HEK293 (cell line): ENCODE data around the gene KRT79.

Source experiments
- CTCF ChIA-PET: fragments of 350-600 bp; formaldehyde crosslinking; extraction: SDS; loops from one replicate; lab custom pipeline; 2021; ENCODE audit warnings: antibody characterized with exemption; lab: Yijun Ruan, JAX
- POLR2A ChIA-PET: fragments of 300-600 bp; formaldehyde crosslinking; extraction: SDS; loops from one replicate; lab custom pipeline; 2020; ENCODE audit warnings: antibody characterized with exemption, inconsistent platforms; lab: Yijun Ruan, JAX
- H3K27ac ChIP-seq: fragments of 200-500 bp; sonication (Bioruptor generic); 2 replicates; pipeline ENCODE4 v1.5.1; 2014; ENCODE audit warnings: low read depth, low read length, control low read depth, inconsistent platforms; ENCODE audit errors: extremely low read depth
- H3K36me3 ChIP-seq, 2 experiments: fragments of 200-500 bp in 1 of 2; sonication (Bioruptor generic) in 1 of 2; 1 replicate in 1 of 2; 2 replicates in 1 of 2; pipeline ENCODE4 v1.5.1; 2014 to 2017; ENCODE audit warnings: inconsistent platforms in 2 of 2, low read length in 2 of 2; ENCODE audit not compliant: control insufficient read depth in 2 of 2, insufficient read depth in 1 of 2
- H3K4me1 ChIP-seq: fragments of 200-500 bp; sonication (Bioruptor generic); 2 replicates; pipeline ENCODE4 v1.5.1; 2014; ENCODE audit warnings: mild to moderate bottlenecking, low read length, inconsistent platforms; ENCODE audit not compliant: control insufficient read depth, insufficient read depth
- H3K4me3 ChIP-seq: 2 replicates; pipeline ENCODE4 v1.5.1; 2011; ENCODE audit warnings: low read depth, mild to moderate bottlenecking, control low read depth, low read length, moderate library complexity
- H3K9me3 ChIP-seq: fragments of 200-500 bp; sonication (Bioruptor generic); 2 replicates; pipeline ENCODE4 v1.5.1; 2014; ENCODE audit warnings: low read depth, low read length, inconsistent platforms; ENCODE audit not compliant: control insufficient read depth, insufficient read depth
- EGR2 ChIP-seq: fragments of 450-650 bp; formaldehyde crosslinking; IDR thresholded peaks from 2 replicates; pipeline ENCODE4 v1.5.1; 2016; ENCODE audit warnings: low read depth, missing biosample characterization, missing genetic modification characterization
- GLI2 ChIP-seq: fragments of 450-650 bp; formaldehyde crosslinking; IDR thresholded peaks from 2 replicates; pipeline ENCODE4; 2017; ENCODE audit warnings: missing biosample characterization, missing genetic modification characterization, low read depth, borderline replicate concordance
- KLF7 ChIP-seq: fragments of 450-650 bp; formaldehyde crosslinking; IDR thresholded peaks from 2 replicates; pipeline ENCODE4 v1.5.1; 2016; ENCODE audit warnings: missing biosample characterization, missing genetic modification characterization, borderline replicate concordance
- SCRT2 ChIP-seq: fragments of 450-650 bp; formaldehyde crosslinking; IDR thresholded peaks from 2 replicates; pipeline ENCODE4 v1.5.1; 2016; ENCODE audit warnings: missing biosample characterization, missing genetic modification characterization
- SP2 ChIP-seq: fragments of 450-650 bp; formaldehyde crosslinking; IDR thresholded peaks from 2 replicates; pipeline ENCODE4 v1.5.1; 2016; ENCODE audit warnings: missing biosample characterization, missing genetic modification characterization
- ZBTB48 ChIP-seq: fragments of 450-650 bp; formaldehyde crosslinking; IDR thresholded peaks from 2 replicates; pipeline ENCODE4 v1.5.1; 2016; ENCODE audit warnings: missing biosample characterization, missing genetic modification characterization
- ZFP41 ChIP-seq: fragments of 450-650 bp; formaldehyde crosslinking; IDR thresholded peaks from 2 replicates; pipeline ENCODE4 v1.5.1; 2016; ENCODE audit warnings: missing biosample characterization, missing genetic modification characterization, borderline replicate concordance
- ZNF112 ChIP-seq: fragments of 450-650 bp; formaldehyde crosslinking; IDR thresholded peaks from 2 replicates; pipeline ENCODE4 v1.5.0; 2017; ENCODE audit warnings: missing biosample characterization, missing genetic modification characterization
- ZNF114 ChIP-seq: fragments of 450-650 bp; formaldehyde crosslinking; IDR thresholded peaks from 2 replicates; pipeline ENCODE4 v1.5.0; 2017; ENCODE audit warnings: missing biosample characterization, missing genetic modification characterization
- ZNF138 ChIP-seq: fragments of 450-650 bp; formaldehyde crosslinking; IDR thresholded peaks from 2 replicates; pipeline ENCODE4 v1.5.1; 2016; ENCODE audit warnings: missing biosample characterization, missing genetic modification characterization, borderline replicate concordance
- ZNF274 ChIP-seq, 2 experiments: fragments of 200-500 bp in 1 of 2; fragments of 450-650 bp in 1 of 2; sonication (Bioruptor generic) in 1 of 2; formaldehyde crosslinking in 1 of 2; IDR thresholded peaks; 2 replicates each; pipeline versions ENCODE4 v1.5.1 to v1.6.1; 2014 to 2016; ENCODE audit warnings: borderline replicate concordance in 1 of 2, inconsistent platforms in 1 of 2, low read length in 1 of 2, missing biosample characterization in 1 of 2, missing genetic modification characterization in 1 of 2
- ZNF302 ChIP-seq: fragments of 450-650 bp; formaldehyde crosslinking; IDR thresholded peaks from 2 replicates; pipeline ENCODE4 v1.5.1; 2016; ENCODE audit warnings: missing biosample characterization, missing genetic modification characterization, low read depth
- ZNF311 ChIP-seq: fragments of 450-650 bp; formaldehyde crosslinking; IDR thresholded peaks from 2 replicates; pipeline ENCODE4 v1.5.1; 2017; ENCODE audit warnings: missing biosample characterization, missing genetic modification characterization, borderline replicate concordance
- ZNF335 ChIP-seq: fragments of 450-650 bp; formaldehyde crosslinking; conservative IDR thresholded peaks from 2 replicates; pipeline ENCODE4 v1.5.1; 2016; ENCODE audit warnings: missing biosample characterization, missing genetic modification characterization
- ZNF404 ChIP-seq: fragments of 450-650 bp; formaldehyde crosslinking; IDR thresholded peaks from 2 replicates; pipeline ENCODE4 v1.5.1; 2017; ENCODE audit warnings: missing biosample characterization, missing genetic modification characterization
- ZNF423 ChIP-seq: fragments of 450-650 bp; formaldehyde crosslinking; IDR thresholded peaks from 2 replicates; pipeline ENCODE4 v1.5.1; 2016; ENCODE audit warnings: missing biosample characterization, missing genetic modification characterization
- ZNF510 ChIP-seq: fragments of 450-650 bp; formaldehyde crosslinking; IDR thresholded peaks from 2 replicates; pipeline ENCODE4 v1.5.1; 2018; ENCODE audit warnings: mild to moderate bottlenecking, missing genetic modification characterization, missing biosample characterization; ENCODE audit not compliant: insufficient replicate concordance
- ZNF514 ChIP-seq: fragments of 450-650 bp; formaldehyde crosslinking; IDR thresholded peaks from 2 replicates; pipeline ENCODE4 v1.5.1; 2016; ENCODE audit warnings: missing biosample characterization, missing genetic modification characterization
- ZNF549 ChIP-seq: fragments of 450-650 bp; IDR thresholded peaks from 2 replicates; pipeline ENCODE4 v1.5.1; 2018; ENCODE audit warnings: missing biosample characterization, missing genetic modification characterization, mild to moderate bottlenecking, inconsistent platforms, moderate library complexity
- ZNF600 ChIP-seq: fragments of 450-650 bp; formaldehyde crosslinking; IDR thresholded peaks from 2 replicates; pipeline ENCODE4 v1.5.1; 2016; ENCODE audit warnings: missing biosample characterization, missing genetic modification characterization
- ZNF621 ChIP-seq: fragments of 450-650 bp; formaldehyde crosslinking; IDR thresholded peaks from 2 replicates; pipeline ENCODE4 v1.5.1; 2017; ENCODE audit warnings: missing biosample characterization, missing genetic modification characterization
- ZNF677 ChIP-seq: fragments of 450-650 bp; IDR thresholded peaks from 2 replicates; pipeline ENCODE4 v1.5.0; 2018; ENCODE audit warnings: missing biosample characterization, mild to moderate bottlenecking, missing genetic modification characterization, moderate library complexity
- ZNF76 ChIP-seq: fragments of 450-650 bp; formaldehyde crosslinking; IDR thresholded peaks from 2 replicates; pipeline ENCODE4; 2016; ENCODE audit warnings: low read depth, missing biosample characterization, missing genetic modification characterization, borderline replicate concordance
- ZXDB ChIP-seq: fragments of 450-650 bp; formaldehyde crosslinking; IDR thresholded peaks from 2 replicates; pipeline ENCODE4 v1.5.1; 2016; ENCODE audit warnings: missing biosample characterization, missing genetic modification characterization
- TF ChIP-seq, protein P1 (sequence below): fragments of 450-650 bp; formaldehyde crosslinking; conservative IDR thresholded peaks from 2 replicates; pipeline ENCODE4 v1.5.1; 2016; ENCODE audit warnings: low read depth, missing biosample characterization, missing genetic modification characterization
- TF ChIP-seq, protein P2 (sequence below): fragments of 450-650 bp; formaldehyde crosslinking; IDR thresholded peaks from 2 replicates; pipeline ENCODE4 v1.5.1; 2016; ENCODE audit warnings: missing biosample characterization, missing genetic modification characterization
- TF ChIP-seq, protein P3 (sequence below): fragments of 450-650 bp; formaldehyde crosslinking; IDR thresholded peaks from 2 replicates; pipeline ENCODE4 v1.5.1; 2017; ENCODE audit warnings: missing biosample characterization, missing genetic modification characterization
- TF ChIP-seq, protein P4 (sequence below): fragments of 450-650 bp; formaldehyde crosslinking; IDR thresholded peaks from 2 replicates; pipeline ENCODE4; 2016; ENCODE audit warnings: missing biosample characterization, missing genetic modification characterization

The KRT79 gene

DNA sequence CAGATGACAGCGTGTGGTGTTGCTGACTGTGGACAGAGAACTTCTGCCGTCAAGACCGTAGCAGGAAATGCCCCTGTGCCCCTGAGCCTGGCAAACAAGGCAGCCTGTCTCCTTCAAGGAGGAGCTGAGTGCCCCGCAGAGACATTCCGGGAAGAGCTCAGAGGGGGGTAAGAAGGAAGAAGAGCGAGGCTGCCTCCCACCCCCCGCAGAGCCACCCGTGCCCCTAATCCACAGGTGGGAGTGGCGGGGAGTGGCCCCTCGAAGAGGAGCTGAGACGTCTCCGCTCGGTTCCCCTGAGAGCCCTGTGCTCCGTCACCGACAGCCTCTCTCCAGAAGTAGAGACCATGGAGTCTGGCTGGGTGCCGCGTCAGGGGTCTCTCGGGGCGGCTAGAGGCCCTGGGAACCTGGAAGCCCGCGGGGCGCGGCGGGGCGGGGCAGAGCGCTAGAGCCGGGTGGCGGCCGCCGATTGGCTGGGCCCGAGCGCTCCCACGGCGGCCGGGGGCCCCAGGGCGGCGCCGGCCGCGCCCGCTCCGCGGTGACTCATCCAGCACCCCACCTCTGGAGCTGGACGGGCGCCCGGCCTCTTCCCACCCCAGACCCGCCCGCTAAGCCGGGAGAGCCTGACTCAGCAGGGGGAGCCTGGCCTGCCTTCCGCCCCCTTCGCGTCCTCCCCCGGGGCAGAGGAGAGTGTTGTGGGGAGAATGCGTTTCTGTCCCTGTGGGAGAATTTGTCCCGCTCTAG is 39.9 kb upstream of the KRT79 start (continued):
- TF ChIP-seq ZNF621 (tag by site-specific recombination) = no peak
- TF ChIP-seq, protein P1, sequence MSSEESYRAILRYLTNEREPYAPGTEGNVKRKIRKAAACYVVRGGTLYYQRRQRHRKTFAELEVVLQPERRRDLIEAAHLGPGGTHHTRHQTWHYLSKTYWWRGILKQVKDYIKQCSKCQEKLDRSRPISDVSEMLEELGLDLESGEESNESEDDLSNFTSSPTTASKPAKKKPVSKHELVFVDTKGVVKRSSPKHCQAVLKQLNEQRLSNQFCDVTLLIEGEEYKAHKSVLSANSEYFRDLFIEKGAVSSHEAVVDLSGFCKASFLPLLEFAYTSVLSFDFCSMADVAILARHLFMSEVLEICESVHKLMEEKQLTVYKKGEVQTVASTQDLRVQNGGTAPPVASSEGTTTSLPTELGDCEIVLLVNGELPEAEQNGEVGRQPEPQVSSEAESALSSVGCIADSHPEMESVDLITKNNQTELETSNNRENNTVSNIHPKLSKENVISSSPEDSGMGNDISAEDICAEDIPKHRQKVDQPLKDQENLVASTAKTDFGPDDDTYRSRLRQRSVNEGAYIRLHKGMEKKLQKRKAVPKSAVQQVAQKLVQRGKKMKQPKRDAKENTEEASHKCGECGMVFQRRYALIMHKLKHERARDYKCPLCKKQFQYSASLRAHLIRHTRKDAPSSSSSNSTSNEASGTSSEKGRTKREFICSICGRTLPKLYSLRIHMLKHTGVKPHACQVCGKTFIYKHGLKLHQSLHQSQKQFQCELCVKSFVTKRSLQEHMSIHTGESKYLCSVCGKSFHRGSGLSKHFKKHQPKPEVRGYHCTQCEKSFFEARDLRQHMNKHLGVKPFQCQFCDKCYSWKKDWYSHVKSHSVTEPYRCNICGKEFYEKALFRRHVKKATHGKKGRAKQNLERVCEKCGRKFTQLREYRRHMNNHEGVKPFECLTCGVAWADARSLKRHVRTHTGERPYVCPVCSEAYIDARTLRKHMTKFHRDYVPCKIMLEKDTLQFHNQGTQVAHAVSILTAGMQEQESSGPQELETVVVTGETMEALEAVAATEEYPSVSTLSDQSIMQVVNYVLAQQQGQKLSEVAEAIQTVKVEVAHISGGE (tag by site-specific recombination) = no peak
- TF ChIP-seq ZNF423 (tag by site-specific recombination) = peak; percentile 73
- peak; percentile 100 for TF ChIP-seq SCRT2 (tag by site-specific recombination)
- TF ChIP-seq ZXDB (tag by site-specific recombination) = peak; percentile 6; the same call in 1 of the 2 replicates
- TF ChIP-seq ZNF514 (tag by site-specific recombination) = no peak
- TF ChIP-seq ZNF677 (tag by site-specific recombination) = no peak
- TF ChIP-seq, protein P2, sequence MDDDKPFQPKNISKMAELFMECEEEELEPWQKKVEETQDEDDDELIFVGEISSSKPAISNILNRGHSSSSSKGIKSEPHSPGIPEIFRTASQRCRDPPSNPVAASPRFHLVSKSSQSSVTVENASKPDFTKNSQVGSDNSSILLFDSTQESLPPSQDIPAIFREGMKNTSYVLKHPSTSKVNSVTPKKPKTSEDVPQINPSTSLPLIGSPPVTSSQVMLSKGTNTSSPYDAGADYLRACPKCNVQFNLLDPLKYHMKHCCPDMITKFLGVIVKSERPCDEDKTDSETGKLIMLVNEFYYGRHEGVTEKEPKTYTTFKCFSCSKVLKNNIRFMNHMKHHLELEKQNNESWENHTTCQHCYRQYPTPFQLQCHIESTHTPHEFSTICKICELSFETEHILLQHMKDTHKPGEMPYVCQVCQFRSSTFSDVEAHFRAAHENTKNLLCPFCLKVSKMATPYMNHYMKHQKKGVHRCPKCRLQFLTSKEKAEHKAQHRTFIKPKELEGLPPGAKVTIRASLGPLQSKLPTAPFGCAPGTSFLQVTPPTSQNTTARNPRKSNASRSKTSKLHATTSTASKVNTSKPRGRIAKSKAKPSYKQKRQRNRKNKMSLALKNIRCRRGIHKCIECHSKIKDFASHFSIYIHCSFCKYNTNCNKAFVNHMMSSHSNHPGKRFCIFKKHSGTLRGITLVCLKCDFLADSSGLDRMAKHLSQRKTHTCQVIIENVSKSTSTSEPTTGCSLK (tag by site-specific recombination) = no peak
- TF ChIP-seq ZNF404 (tag by site-specific recombination) = no peak
- TF ChIP-seq SP2 (tag by site-specific recombination) = peak; percentile 38
- peak; percentile 56; the same call in 1 of the 2 replicates for TF ChIP-seq KLF7 (tag by site-specific recombination)
- TF ChIP-seq ZNF114 (tag by site-specific recombination) = no peak
- TF ChIP-seq EGR2 (tag by site-specific recombination) = peak; percentile 93
- no peak for TF ChIP-seq ZFP41 (tag by site-specific recombination)

DNA sequence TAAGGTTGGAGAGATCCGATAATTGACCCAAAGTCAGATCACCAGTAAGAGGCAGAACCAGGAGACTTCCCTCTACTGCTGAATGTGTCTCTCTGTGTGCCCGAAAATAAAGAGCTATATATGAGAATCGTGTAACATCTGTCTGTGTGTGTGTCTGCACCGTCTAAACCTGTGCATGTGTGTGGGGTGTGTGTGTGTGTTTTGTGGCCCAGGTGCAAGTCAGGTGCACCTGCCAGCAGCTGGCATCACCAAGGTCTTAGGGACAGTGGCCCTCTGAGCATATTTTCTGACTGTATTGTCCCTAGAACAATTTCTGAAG is 39.4 kb upstream of the KRT79 start:
- Histone ChIP-seq H3K36me3 (no peaks in the 10 kb centered on the region), H3K9me3 (no peaks in the 10 kb centered on the region), H3K27ac (peak overlapping the region; percentile 49; the same call in 1 of the 2 replicates), H3K4me1 (peaks cover 13% of the 10 kb centered on the region; the same call in 1 of the 2 replicates), H3K4me3 (no peak overlapping the region)
- ChIA-PET CTCF (interaction anchor here (0.6 to 10.4 kb wide), 19 partner anchors 8 to 738 kb away, joined by 3 to 200 read pairs (median 3); partner anchors contain the start of gene KRT85), POLR2A (interaction anchor here (1.0 to 1.4 kb wide), 4 partner anchors 8 to 201 kb away, joined by 3 read pairs; no protein-coding TSS in a partner anchor)
- no peak for TF ChIP-seq ZNF76
- TF ChIP-seq ZNF302 (tag by site-specific recombination) = no peak
- no peak for TF ChIP-seq ZNF112 (tag by site-specific recombination)
- TF ChIP-seq ZBTB48 = peak; percentile 96
- TF ChIP-seq ZNF138 (tag by site-specific recombination) = no peak
- peak; percentile 93 for TF ChIP-seq ZNF335
- TF ChIP-seq GLI2 (tag by site-specific recombination) = no peak
- TF ChIP-seq ZNF600 (tag by site-specific recombination) = no peak; the same call in 1 of the 2 replicates
- no peak for TF ChIP-seq ZNF311 (tag by site-specific recombination)
- no peak for TF ChIP-seq ZXDB (tag by site-specific recombination)
- TF ChIP-seq ZNF274 (IDR thresholded peaks at IDR 0.05; ENCODE audit: low read length) = no peak
- no peak for TF ChIP-seq ZNF274 (tag by site-specific recombination; IDR thresholded peaks at IDR 0.05; ENCODE audit: borderline replicate concordance)
- TF ChIP-seq ZNF549 = no peak
- TF ChIP-seq ZNF510 (tag by site-specific recombination) = no peak
- TF ChIP-seq, protein P3, sequence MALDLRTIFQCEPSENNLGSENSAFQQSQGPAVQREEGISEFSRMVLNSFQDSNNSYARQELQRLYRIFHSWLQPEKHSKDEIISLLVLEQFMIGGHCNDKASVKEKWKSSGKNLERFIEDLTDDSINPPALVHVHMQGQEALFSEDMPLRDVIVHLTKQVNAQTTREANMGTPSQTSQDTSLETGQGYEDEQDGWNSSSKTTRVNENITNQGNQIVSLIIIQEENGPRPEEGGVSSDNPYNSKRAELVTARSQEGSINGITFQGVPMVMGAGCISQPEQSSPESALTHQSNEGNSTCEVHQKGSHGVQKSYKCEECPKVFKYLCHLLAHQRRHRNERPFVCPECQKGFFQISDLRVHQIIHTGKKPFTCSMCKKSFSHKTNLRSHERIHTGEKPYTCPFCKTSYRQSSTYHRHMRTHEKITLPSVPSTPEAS (tag by site-specific recombination) = 0 out of 2 replicates have a peak, but pooled peaks have one; percentile 19
- no peak for TF ChIP-seq SP2 (tag by site-specific recombination)
- TF ChIP-seq, protein P4, sequence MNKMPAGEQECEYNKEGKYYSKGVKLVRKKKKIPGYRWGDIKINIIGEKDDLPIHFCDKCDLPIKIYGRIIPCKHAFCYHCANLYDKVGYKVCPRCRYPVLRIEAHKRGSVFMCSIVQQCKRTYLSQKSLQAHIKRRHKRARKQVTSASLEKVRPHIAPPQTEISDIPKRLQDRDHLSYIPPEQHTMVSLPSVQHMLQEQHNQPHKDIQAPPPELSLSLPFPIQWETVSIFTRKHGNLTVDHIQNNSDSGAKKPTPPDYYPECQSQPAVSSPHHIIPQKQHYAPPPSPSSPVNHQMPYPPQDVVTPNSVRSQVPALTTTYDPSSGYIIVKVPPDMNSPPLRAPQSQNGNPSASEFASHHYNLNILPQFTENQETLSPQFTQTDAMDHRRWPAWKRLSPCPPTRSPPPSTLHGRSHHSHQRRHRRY (tag by site-specific recombination) = no peak
